Stimulated activated CD4-positive, alpha-beta T cell treated with anti-CD3 and anti-CD28 coated beads, Interleukin-15, amount 100 ng/mL, for 48 hours (primary cell): Measurements from ENCODE around the gene EGFR.

Experiments
- DNase-seq, 2 donors: peaks; one replicate each; pipeline ENCODE4 v3.0.0-alpha.2; 2020; ENCODE audit warnings: low read depth in 2 of 2

The EGFR gene

DNA sequence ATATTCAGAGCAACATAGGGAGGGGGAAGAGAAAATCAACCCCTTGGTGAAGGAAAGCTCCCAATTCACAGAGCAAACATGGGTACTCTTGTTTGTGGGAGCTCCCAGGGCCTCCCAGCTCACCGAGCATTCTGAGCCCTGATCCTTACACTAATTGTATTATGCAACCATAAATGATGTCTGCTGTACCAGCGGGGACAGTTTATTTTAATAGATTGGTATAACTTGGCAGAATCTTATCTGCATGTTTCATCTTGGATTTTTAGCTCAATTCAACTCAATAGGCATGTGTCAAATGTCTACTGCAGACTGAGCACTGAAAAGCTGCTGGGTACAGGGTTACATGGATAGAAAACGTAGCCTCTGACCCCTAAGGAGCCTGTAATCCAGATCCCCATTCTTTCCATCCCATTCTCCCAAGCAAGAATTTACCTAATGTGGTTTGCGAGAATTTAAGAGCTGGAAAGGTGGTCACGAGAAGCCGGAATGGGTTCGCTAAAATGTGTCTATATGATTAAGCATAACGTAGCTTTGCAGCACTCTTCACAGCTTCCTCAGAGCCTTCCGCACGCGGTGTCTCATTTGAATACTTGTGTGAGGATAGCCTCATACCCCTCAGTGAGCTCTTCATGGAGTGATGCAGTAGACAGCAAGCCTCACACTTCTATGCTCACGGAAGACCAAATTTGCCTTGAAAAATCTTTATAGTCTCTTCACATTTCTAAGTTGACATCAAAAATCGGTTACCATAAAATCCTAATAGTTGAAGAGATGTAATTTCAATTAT, 18.3 kb downstream of the EGFR start:
- no peak for DNase-seq

DNA sequence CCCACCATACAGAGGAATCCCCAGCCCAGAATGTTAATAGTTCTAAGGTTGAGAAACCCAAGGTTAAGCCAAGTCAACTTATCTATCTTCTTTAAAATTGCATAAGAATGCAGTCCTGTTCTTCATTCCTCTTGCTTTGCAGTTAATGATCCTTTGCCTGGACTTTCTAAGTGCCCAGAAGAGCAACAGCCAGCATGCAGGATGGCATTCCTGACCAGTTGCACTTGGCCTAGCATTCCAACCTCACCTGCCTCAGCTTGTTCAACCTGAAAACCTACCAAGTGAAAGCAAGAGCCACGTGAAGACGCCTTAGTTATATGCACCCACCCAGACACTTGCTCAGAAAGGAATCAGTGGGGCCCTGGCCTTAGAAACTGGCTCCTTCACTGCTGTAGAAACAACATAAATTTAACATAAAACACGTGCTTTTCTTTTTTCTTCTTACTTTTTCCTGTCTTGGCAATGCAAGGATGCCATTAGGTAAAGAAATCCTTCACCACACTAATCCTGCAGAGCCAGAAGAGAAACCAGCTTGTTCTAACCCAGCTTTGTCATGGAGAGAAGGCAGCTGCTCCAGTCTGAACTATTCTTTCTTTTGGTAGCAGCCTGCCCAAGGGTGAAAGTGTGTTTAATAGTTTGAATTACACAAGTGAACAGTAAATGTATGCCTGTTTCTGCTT, 25.0 kb downstream of the EGFR start:
- no peak for DNase-seq

DNA sequence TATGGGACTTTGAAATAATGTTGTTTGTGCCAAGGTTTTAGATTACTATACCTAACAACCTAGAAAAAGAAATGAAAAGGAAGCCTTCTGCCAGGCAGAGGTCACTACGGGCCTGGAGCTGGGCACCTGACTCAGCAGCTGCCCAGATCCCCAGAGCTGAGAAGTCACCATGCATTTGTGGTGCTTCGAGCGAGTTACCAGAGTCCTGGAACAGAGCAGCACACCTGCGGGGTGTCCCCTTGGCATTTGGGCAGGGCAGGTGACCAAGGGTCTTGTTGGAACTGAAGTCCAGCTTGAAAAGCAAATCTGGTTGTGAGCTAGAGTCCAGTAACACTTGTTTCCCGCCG, 25.5 kb downstream of the EGFR start:
- DNase-seq: no peak

DNA sequence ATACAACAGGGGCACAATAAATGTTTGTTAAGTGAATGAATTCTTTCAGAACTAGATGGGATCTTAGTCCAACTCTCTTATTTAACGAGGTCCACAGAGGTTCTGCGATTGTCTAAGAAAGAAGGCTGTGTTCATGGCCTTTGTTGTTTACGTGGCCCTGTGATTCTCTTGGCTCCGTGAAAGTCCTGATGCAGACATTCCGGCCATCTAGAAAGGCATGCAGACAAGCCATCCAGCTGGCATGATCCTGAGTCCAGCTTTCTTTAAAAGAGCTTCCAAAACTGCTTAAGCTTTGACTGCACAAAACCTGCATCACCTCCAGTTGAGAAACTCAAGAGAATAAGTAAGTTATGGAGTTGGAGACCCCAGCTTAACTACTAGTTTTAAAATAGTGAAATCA, 26.0 kb downstream of the EGFR start:
- DNase-seq: no peak

DNA sequence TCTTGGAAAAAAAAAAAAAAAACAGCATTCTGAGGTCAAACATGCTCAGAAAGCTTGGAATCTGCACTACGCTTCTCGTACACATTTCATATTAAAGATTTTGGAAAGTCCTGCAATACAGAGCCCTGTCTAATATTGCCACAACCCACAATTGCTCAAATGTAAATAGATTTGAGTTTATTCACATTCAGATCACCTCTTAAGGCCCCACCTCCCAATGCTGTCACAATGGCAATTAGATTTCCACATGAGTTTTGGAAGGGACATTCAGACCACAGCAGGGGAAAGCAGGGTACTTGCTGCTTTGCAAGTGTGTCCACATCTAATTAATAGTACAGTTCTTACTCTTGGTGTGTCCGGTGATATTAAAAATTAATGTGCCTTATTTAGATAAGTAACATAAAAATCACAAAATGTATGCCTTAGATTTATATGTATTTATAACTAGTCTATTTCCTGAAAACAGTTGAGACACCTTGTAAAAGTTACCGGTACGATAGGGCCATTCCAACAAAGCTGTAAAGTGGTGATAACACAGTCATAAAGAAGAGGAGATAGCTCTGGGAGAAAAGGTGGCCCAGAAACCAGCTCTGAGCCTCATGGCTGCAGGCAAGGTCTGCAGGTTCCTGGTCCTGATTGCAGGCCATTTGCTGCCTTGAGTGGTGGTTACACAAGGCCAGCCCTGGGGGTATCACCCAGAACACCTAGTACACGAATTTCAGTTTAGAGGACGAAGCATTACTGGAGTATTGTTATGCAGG, 27.9 kb downstream of the EGFR start:
- DNase-seq: no peak

DNA sequence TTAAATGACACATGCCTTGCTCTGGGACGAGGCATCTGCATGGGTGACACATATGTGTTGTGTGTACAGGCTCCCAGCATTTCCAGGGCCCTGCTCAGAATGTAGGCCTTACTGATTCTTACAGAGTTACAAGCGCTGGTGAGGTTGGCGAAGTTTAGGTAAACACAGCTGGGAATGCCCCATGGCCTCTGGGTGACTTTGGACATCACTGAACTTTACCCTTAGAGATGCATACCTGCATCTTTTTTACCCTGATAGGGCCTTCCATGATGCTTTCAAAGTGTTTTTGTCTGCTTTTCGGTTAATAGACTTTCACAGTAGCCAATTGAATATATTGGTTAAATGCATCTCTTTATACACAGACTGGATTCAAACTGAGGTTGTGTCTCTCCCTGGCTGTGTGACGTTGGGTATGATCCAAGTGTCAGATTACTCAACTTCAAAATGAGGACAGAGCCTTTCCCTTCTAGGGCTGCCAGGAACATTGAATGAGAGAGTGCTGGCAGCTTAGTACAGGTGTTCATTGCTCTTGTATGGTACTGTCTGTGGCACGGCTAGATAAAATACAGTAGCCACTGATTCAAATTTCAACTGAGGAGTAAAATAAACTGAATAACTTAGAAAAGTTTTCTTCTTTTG, 29.5 kb downstream of the EGFR start:
- DNase-seq: no peak

DNA sequence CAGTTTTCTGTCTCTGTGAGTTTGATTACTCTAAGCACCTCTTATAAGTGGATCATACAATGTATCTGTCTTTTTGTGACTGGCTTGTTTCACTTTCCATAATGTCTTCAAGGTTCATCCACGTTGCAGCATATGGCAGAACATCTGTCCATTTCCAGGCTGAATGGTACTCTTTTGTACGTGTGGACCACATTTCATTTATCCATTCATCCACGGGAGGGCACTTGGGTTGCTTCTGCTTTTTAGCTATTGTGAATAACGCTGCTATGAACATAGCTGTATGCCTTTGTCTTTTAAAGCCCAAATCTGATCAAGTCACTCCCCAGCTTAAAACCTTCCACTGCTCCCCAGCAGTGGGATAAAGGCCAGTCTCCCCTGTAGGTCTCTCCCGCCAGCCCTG, 31.5 kb downstream of the EGFR start:
- DNase-seq: no peak

DNA sequence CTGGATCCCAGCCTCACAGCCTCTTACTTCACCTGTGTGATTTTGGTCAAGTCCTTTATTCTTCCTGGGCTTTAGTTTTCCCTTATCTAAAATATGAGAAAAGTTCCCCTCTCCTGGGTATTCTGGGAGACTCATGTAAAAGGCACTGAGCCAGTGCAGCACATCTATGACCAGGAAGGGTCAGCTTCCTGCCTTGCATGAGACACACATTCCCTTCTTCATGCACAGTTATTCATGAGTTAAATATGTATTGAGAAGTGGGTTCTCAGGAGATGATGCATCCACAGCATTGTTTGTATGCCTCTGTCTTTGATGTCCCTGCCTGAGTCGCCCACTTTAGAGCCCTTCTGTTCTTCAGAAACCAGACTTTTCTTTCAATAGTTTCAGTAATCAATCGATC, 33.3 kb downstream of the EGFR start:
- DNase-seq: no peak

DNA sequence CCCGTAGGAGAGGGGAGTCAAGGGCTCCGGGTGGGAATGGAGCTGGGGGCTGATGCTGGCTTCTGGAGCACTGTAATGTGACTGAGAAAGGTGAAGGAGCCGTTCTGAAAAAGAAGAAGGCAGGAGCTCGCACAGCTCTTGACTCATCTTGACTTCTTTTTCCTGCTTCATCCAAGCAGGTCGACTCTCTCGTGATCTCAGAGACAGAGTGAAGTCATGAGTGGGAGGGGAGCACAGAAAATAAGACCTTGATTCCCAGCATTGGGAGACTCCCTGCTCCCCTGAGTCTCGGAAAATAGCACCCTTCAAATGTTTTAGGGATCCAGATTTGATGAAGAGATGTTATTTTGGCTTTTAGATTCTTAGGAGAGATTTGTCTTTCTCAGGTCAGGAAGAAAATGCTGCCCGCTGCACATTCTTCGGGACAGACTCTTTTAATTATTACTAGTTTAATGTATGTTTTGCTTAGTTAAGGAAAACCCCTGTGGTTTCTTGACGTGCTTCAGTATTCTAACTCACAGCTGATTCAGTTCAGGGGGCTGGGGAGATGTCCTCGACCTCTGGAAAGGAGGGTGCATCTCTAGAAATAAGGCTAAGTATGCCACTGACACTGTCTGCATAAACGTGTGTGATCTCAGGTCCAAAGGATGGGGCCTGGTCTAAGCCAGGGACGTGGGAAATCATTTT, 34.1 kb downstream of the EGFR start:
- DNase-seq: no peak

DNA sequence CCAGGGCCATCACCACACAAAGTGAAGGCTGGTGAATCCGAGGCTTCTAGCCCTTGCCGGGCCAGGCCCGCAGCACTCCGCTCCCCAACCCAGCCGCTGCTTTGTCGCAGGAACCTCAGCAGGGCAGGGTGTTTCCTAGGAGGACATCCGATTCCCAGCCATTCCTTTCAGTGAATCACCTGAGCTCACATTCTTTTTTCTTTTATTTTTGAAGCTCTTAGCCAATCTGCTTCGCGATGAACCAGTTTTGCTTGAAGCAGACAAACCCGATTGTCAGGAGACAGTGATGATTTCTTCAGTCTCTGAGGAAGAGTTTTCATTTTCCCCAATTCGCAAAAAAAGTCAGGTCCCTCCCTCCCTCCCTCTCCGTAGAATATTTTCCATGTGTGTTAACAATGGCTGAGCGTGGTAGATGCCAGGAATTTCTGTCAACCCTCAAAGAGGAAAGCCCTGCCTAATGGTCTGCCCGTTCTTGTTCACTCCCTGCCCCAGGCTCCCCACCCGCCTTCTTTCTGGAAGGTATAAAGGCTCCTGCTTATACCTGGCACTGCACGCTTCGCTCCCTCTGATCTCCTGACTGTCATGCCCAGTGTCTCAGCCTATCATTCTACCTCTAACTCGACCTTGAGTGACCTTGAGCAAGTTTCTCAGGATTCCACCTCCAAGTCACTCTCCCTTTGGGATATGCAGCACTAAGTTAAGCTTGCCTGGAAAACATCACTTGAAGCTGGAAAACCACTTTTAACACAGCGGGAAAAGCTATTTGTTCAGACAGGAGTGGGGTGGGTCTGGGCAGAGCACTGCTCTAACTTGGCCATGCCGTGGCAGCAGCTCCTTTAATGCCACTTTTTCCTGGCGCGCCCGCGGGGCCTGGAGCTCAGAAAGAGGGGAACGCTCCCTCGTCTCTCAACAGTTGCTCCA, 35.1 kb downstream of the EGFR start:
- DNase-seq: no peak

DNA sequence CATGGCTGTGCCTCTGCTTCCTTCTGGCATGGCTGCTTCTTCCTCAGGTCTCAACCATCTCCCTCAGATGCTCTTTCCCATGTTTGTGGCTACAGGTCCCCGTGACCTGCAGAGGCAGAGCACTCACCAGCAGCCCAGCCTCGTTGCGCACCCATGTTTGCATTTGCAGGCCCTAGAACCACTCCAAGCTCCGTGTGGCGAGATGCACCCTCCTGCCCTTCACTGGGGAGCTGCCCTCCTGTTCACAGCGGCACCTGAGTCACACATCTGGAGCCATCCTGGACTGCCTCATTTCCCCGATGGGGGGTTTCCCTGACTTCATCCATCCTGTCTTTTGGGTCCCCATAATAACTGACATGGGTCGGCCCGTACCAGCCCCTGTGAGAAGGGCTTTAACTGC, 35.9 kb downstream of the EGFR start:
- DNase-seq: no peak

DNA sequence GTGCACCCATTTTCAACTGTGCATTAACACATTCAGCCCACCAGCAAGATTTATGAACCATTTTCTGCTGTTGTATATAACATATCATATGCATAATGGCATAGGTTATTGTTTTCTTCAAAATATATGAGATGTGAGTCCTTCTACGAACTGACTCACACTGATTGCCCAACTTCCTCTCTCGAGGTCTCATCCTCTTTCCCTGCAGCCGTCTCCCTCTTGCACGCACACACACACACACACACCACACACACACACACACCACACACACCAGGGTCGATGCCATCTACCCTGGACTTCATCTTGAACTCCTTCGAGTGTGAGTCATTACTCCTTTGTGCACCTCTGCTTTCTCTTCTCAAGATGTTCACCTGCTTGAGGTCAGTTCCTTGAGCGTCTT, 36.7 kb downstream of the EGFR start:
- DNase-seq: no peak

DNA sequence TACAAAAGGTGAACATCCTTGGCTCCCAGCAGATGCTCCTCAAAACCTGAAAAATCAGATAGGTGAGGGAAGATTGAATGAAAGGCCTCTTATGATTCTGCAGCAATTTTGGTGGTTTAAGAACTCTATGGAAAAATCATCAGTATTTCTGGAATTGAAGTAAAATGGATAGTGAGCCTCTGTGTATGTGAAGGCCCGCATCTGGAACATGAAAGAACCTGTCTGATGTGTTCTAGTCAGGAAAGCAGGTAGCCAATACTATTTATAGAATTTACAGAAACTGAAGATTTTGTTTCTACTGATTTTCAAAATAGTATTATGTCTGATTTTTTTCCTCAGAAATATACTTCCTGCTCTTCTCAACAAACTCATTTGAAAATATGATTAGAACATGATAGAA, 37.3 kb downstream of the EGFR start:
- DNase-seq: no peak

DNA sequence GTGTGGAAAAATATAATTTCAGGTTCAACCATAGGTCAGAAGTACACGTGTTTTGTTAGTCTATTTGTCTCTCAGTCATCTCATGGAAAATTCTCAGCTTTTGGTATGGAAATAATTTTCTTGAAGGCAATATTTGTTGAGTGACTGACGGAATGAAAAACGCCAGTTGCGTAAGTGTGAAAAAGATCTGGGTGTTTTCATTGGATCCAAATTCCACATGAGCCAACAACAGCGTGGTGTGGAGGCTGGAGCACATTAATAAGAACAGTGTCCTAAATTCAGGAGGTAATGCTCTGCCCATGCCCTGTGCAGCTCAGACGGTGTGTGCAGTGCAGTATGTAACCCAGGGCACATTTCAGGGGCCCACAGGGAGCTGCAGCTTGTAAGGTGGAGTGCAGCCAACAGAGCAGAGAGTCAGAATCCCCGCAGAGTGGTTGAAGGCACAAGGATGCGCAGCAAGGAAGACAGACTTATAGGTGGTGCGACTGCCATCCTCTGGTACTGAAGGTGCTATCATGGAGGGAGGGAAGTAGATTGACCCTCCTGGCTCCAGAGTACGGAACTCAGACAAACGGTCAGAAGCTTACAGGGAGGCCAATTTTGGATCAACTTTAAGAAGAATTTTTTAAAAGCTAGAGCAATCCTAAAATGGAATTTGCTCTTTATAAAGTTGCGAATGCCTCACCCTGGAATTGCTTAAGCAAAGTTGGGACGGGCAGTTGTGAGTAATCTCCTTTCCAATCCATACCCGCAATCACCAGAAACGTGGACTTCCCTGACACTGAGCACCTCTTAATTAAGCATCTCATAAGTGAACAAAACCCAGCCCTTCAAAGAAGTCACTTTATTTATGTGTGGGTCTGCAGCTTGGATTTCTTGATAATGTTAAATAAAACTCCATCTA, 38.0 kb downstream of the EGFR start:
- no peak for DNase-seq

DNA sequence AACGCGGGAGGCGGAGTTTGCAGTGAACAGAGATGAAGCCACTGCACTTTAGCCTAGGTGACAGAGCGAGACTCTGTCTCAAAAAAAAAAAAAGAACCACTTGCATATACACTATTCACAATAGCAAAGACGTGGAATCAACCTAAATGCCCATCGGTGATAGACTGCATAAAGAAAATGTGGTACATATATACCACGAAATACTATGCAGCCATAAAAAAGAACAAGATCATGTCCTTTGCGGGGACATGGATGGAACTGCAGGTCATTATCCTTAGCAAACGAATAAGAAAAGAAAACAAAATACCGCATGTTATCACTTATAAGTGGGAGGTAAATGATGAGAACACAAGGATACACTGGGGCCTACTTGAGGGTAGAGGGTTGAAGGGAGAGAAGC, 39.5 kb downstream of the EGFR start:
- DNase-seq: no peak

DNA sequence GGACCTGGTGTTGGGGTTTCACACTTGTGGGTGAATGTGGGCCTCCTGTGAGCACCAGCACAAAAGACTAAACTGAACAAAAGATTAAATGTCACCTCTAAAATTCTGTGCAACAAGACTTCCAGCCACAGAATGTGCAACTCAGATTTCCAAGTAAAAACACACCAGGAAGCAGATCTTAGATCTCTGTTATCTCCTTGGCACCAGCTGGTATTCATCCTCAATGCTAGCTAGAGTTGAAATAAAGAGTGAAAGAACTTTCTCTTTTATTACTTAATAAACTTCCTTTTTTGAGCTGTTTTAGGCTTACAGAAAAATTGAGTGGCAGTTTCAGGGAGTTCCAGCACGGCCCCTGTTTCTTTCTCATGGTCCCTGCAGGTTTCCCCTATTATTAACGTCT, 40.2 kb downstream of the EGFR start:
- no peak for DNase-seq

DNA sequence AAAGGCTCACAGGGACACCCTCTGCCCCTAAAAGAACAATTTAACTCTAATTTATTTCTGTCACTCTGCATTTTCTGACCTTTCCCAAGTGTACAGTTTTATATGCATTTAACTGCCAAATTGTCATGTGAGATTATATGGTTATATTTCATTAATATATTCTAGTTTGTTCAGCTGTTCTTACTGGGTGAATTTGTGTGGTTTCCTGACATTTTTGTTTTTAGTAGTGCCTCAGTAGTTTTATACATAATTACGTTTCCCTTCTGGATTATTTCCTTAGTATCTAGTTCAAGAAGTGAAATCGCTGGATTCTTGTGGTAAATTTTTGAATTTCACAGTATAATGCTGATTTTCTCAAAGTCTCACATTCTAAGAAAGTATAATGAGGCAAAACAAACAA, 41.3 kb downstream of the EGFR start:
- no peak for DNase-seq

DNA sequence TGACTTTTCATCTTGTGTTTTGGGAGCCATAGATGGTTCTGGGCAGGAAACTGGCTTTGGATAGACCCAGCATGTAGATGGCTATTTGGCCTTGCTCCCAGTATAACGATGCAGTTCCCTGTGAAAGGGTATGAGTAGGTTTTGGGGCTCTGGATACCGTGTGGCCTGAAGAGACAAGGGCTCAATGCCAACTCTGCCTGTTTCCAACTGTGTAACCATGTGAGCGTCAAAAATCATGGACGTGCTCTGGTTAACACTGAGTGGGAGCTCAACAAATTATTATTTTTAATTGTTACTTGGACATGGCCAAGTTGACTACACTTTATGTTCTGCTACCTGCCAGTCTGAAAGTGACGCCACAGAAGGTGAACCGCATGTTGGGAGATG, 41.8 kb downstream of the EGFR start:
- no peak for DNase-seq

DNA sequence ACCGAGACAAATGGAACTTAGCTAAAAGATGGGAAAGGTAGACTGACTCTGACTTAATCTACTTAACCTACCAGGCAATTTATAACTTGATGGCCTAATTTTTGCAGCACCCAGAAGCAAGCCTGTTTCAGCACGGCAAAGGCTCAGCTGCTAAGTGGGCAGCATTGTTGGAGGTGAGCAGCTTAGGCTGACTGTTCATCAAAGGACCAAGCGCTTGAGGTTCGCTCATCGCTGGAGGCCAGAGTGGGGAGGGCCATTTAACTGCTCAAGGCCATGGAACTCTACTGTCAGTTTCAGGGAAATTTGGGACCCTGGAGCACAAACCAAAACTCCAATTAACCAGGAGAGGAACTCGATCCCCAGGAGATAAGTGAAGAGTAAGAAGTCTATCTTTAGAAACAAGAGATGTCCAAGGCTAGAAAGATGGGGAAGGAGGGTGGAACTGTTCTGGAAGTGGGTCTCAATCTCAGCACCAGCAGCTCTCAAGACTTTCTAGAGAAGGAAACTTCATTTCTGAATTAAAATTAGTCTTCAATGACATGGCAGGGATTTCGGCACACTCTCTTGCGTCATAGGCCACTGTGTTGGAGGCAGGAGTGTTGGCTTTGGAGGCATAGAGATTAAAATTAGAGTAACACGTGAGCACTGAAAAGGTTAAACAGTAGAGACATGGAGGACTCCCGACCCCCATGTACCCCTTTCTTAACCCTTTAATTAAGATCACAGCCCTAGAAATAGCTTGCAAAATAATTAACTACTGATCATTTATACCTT, 43.1 kb downstream of the EGFR start:
- no peak for DNase-seq
